Neural cell (in vitro differentiated cells): ENCODE results near the gene MXI1.

ENCODE experiments used
- MXI1 ChIP-seq: fragments of 450-650 bp; conservative IDR thresholded peaks from 2 replicates; pipeline ENCODE4 v1.6.1; 2014; ENCODE audit warnings: antibody characterized with exemption, mild to moderate bottlenecking; ENCODE audit not compliant: poor library complexity, severe bottlenecking
- POLR2AphosphoS5 ChIP-seq: IDR thresholded peaks from 2 replicates; pipeline ENCODE4 v1.6.1; 2012
- TF ChIP-seq, protein P1 (sequence below): fragments of 450-650 bp; IDR thresholded peaks from 2 replicates; pipeline ENCODE4 v1.5.1; 2014; ENCODE audit warnings: antibody characterized with exemption, mild to moderate bottlenecking, moderate library complexity; ENCODE audit not compliant: poor library complexity, severe bottlenecking

DNA sequence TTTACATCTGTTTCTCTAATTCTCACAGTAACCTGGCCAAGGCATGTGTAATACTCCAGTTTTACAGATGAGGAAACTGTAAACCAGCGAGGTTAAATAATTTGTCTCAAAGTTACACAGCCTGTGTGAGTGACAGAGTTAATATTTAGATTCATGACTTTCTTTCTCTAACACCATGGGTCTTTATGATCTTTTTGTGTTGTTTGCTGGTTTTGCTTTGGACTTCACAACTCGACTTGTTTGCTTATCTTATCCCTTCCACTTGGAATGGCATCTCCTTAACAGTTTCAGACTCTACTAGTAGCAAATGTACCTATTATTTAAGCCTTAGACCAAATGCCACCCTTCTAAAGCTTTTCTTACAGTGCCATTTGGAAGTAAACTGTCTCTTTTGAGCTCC lies 34.4 kb downstream of the MXI1 start:
- TF ChIP-seq, protein P1, sequence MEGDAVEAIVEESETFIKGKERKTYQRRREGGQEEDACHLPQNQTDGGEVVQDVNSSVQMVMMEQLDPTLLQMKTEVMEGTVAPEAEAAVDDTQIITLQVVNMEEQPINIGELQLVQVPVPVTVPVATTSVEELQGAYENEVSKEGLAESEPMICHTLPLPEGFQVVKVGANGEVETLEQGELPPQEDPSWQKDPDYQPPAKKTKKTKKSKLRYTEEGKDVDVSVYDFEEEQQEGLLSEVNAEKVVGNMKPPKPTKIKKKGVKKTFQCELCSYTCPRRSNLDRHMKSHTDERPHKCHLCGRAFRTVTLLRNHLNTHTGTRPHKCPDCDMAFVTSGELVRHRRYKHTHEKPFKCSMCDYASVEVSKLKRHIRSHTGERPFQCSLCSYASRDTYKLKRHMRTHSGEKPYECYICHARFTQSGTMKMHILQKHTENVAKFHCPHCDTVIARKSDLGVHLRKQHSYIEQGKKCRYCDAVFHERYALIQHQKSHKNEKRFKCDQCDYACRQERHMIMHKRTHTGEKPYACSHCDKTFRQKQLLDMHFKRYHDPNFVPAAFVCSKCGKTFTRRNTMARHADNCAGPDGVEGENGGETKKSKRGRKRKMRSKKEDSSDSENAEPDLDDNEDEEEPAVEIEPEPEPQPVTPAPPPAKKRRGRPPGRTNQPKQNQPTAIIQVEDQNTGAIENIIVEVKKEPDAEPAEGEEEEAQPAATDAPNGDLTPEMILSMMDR, result no peak
- TF ChIP-seq POLR2AphosphoS5 (no peak), MXI1 (no peak)
